GM18861 (cell line): ENCODE measurements around the gene CRIM1.

ENCODE experiments used
- ATAC-seq: cut with Tn5 transposase; IDR thresholded peaks from one replicate; pipeline ENCODE4 v1.9.1; 2021; ENCODE audit not compliant: unreplicated experiment

The CRIM1 gene

GRCh38 chr2:36371928-36372391, 16.4 kb downstream of the CRIM1 start:
- ATAC-seq, result no peak

DNA sequence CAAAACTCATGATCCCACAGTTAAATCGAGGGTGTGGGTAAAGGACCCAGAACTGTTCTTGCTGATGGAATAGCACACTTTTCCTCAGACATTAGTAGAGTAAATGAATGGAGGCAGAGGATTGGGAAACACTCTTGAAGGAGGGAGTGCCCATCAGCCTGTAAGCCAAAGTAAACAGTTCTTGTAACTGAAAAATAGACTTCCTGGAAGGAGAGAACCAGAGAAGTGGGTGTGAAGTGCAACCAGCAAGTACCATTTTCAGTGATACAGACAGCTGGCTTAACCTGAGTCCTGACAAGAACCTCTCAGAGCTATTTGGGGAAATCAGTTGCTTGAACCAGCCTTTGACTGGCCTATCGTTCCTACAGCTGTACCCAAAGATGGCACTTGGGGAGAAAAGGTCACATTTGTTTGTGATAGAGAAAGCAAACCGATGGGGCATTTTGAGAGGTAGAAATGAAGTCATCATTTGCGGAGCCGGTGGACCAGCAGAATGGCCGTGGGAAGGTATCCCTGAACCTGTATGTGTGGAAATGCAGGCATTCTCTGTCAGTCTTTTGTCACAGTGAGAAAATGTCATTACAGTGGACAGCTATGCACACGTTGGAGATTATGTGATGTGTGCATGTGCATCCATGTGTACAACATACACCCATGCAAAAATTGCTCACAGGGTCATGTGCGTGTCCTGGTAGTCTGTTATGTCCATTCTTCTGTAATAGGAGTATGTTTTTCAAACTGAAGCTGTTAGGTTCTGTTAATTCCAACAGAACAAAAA, 17.8 kb downstream of the CRIM1 start:
- no peak for ATAC-seq

GRCh38 chr2:36374585-36374984, 19.0 kb downstream of the CRIM1 start:
- no peak for ATAC-seq

- ATAC-seq, result no peak
Observed at GRCh38 chr2:36376319-36376765, 20.8 kb downstream of the CRIM1 start.

DNA sequence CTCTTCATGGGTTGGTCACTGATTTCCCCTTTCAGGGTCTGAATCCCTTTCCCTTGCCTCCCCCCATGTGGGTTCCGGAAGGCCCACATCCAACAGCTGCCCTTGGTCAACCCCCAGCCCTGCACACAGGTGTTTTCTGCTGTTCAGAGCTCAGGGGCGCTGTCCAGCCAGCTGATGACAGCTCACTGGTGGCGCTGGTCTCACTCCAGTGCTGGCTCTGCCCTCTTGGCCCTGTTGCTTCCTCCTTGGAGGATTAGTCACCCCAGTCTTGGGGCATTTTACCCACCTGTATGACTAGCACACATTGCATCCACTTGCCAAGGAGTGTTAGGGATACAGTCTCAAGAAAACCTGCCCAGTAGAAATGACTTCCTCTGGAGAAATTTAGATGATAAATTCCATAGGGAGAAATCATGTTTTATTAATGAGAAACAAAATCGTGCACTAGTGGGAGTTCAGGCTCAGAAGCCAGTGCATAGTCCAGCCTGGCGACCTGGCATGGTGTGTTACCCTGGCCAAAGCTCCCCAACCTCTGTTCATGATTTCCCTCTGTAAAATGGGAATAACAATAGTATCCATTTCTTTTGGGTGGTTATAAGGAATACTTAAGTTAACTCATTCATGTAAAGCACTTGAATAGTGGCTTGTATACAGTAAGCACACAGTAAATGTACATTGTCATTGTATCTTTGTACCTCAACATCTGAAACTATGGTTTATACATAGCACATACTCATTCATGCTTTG, 21.6 kb downstream of the CRIM1 start:
- ATAC-seq, result no peak

GRCh38 chr2:36379710-36380448, 24.3 kb downstream of the CRIM1 start:
- no peak for ATAC-seq

- no peak for ATAC-seq
Observed at GRCh38 chr2:36380624-36381481, 25.3 kb downstream of the CRIM1 start.

GRCh38 chr2:36381993-36382392, 26.4 kb downstream of the CRIM1 start:
- no peak for ATAC-seq

DNA sequence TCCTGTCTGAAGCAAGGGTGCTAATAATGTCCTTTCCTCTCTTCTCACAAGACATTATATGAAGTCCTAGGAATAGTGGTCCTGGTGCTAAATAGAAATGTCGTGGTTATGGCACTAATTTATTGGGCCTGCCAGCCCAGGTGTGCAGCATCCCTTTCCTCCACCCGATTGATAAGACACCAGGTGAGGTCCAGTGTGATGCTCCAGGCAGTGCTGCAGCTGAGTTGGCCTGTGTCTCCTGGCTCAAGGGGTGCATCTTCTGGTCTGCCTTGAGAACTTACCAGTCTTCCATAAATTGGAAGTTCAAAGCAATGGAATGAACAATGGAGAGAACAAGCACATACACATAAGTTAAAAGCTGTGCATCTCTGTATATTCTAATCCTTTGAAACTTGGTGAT, 26.9 kb downstream of the CRIM1 start:
- no peak for ATAC-seq

DNA sequence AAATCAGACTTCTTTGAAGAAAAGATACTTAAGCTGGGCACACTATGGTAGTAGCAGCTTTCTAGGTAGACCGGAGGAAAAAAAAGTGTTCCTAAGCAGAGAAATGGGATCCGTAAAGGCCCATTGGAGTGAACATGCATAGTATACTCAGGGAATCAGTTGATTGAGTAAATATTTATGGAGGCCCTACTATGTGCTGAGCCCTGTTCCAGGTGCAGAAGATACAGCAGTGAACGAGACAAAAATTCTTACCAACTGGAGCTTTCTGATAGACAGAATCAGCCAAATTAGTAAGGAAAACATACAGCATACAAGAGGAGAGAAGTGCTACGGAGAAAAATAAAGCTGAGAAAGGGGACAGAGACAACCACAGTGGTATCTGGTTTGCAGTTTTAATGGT, 28.1 kb downstream of the CRIM1 start:
- ATAC-seq, result no peak

- no peak for ATAC-seq
Observed at GRCh38 chr2:36384454-36384853, 28.9 kb downstream of the CRIM1 start.

DNA sequence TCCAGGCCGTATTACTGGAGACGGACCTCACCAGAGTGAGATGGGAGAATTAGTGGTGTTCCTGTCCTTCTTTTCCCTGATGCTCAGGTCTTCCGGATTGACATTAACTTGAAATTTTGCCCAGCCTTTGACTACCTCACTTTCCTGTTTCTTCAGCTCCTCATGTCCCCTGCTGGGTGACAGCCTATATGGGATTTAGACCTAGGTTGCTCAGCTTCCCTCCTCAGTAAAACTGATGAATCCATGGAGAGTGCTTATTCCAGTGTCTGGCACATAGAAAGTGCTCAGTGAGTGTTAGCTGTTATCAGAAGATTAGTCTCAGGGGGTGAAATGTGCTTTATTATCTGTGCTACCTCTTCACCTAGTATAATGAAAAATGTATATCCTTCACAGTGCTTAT, 30.0 kb downstream of the CRIM1 start:
- no peak for ATAC-seq

- ATAC-seq, result no peak
Observed at GRCh38 chr2:36387258-36387916, 31.8 kb downstream of the CRIM1 start.

DNA sequence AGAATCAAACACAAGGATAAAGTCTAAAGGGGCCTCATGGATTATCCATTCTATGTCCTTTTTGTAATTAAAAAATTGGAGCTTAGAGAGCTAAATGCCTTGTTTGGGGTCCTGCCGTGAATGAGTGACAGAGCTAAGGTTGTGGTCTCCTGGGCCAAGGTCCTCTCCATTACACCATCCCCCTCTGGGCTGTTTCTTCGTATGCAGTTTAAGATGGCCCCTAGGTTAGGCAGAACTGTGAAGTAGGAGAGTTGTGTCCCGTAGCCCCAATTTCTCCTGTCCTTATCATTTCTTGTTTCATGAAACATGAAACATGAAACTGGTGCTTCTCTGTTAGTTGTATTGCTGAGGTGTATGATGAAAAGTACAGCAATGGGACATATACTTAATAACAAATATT, 32.9 kb downstream of the CRIM1 start:
- ATAC-seq, result no peak

- ATAC-seq, result no peak
Observed at GRCh38 chr2:36389091-36389564, 33.5 kb downstream of the CRIM1 start.

DNA sequence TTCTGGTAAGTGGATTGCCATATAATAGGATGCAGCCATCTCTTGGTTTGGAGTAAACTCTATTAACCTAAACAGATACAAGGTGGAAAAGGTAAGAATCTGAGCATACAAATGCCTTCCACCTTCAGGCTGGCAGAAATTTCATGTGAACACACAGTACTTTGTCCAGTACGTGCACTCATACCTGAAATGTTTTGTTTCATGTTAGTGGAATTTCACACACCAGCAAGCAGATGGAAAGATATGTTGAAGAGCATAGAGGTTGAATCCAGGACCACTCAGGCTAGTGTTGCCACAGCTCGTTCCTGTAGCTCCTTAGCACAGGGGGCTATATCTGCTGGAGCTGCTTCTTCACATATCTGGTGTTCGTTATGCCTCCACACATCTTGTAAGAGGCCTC, 34.0 kb downstream of the CRIM1 start:
- no peak for ATAC-seq

- no peak for ATAC-seq
Observed at GRCh38 chr2:36392571-36393255, 37.1 kb downstream of the CRIM1 start.

DNA sequence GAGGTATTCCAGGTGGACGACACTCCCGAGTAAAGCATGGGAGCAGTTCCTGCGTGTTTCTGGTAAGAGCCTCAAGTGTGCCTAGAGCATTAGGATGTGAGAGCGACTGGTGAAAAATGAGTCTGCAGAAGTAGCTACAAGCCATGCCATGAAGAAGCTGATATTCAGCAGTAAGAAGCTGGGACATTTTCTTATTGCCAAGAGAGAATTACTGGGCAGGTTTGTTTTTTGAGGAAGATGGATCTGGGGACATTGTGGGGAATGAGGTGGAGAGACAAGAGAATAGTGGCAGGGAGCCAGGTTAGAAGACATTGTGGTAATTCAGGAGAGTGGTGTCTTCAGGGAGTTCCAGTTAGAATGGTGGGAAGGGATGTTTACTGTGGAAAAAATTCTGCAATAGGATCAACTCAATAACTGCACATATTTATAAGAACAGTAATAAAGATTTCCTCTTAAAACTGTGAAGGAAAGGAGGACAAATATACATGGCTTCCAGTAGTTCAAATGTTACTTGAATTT, 38.2 kb downstream of the CRIM1 start:
- no peak for ATAC-seq

DNA sequence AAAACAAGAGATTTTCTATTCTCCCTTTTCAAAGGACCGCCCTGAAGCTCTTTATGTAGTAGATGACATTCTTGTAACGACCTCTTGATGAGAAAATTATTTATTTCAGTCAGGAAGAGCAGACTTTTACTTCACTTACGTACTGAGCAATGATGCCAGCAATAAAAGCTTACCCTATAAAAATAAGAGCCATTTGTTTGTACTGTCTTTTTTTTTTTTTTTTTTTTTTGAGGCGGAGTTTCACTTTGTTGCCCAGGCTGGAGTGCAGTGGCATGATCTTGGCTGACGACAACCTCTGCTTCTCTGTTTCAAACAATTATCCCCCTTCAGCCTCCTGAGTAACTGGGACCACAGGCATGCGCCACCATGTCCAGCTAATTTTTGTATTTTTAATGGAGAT, 39.2 kb downstream of the CRIM1 start:
- no peak for ATAC-seq
